ENCODE results near the gene PTPN4. TPM values are rescaled to one million over a fixed set of nuclear protein-coding genes. Genes with fewer than 3 reads are reported as not detected.

Gene PTPN4
- total and polyA plus RNA-seq, 7 donors: 1.8 to 42.9 (median 21.7) TPM

- H3K4me3 ChIP-seq: no peak overlapping the region
- no peaks in the 10 kb centered on the region for H3K9me3 ChIP-seq
- H3K27ac ChIP-seq: no peak overlapping the region
- WGBS, 2 donors: 66 to 69% methylated on average over 7 of the region's 7 CpGs
- intact Hi-C loops (cut with DNase I): loop anchor here (2.0 kb wide), 1 partner anchor 121 kb away; no protein-coding TSS in a partner anchor
- H3K4me1 ChIP-seq: peaks cover 0 to 8% (median 2%) of the 10 kb centered on the region in 4 donors
- no peaks in the 10 kb centered on the region for H3K36me3 ChIP-seq
- DNase-seq: no peak
- TF ChIP-seq CTCF (IDR thresholded peaks at IDR 0.05) (peak in 3 of 4 experiments; percentile 49 to 59 (median 53)), POLR2A (IDR thresholded peaks at IDR 0.05) (no peak)
- no peaks in the 10 kb centered on the region for H3K27me3 ChIP-seq
These were observed 64.1 kb downstream of the PTPN4 start for GRCh38 chr2:119823734-119824334.

- intact Hi-C loops (cut with DNase I): no loop called here
- TF ChIP-seq POLR2AphosphoS5 (IDR thresholded peaks at IDR 0.05) (no peak), CTCF (IDR thresholded peaks at IDR 0.05) (peak in 1 of 4 experiments; percentile 13)
- no peak for DNase-seq
- 71 to 78% methylated on average over 5 of the region's 5 CpGs for WGBS, 2 donors
- H3K27me3 ChIP-seq: no peaks in the 10 kb centered on the region
- H3K4me1 ChIP-seq: peaks cover 0 to 8% (median 2%) of the 10 kb centered on the region in 4 donors
- no peak overlapping the region for H3K4me3 ChIP-seq
- H3K27ac ChIP-seq: no peak overlapping the region
- H3K36me3 ChIP-seq: no peaks in the 10 kb centered on the region
- H3K9me3 ChIP-seq: no peaks in the 10 kb centered on the region
These were observed 66.7 kb downstream of the PTPN4 start for GRCh38 chr2:119826370-119826961.

GRCh38 chr2:119827866-119828507, 68.3 kb downstream of the PTPN4 start:
- Histone ChIP-seq H3K4me1 (peaks cover 0 to 8% (median 2%) of the 10 kb centered on the region in 4 donors), H3K9me3 (no peaks in the 10 kb centered on the region), H3K27ac (no peak overlapping the region), H3K27me3 (no peaks in the 10 kb centered on the region), H3K36me3 (no peaks in the 10 kb centered on the region), H3K4me3 (no peak overlapping the region)
- intact Hi-C loops (cut with DNase I): no loop called here
- TF ChIP-seq POLR2A (IDR thresholded peaks at IDR 0.05): no peak
- TF ChIP-seq POLR2AphosphoS5 (IDR thresholded peaks at IDR 0.05): no peak
- TF ChIP-seq CTCF (IDR thresholded peaks at IDR 0.05): no peak
- TF ChIP-seq EP300 (IDR thresholded peaks at IDR 0.05): no peak
- WGBS, 2 donors: 62 to 79% methylated on average over 5 of the region's 5 CpGs
- no peak for DNase-seq

GRCh38 chr2:119836455-119837142, 76.9 kb downstream of the PTPN4 start:
- H3K27ac ChIP-seq: no peak overlapping the region
- H3K36me3 ChIP-seq: no peaks in the 10 kb centered on the region
- TF ChIP-seq POLR2A (IDR thresholded peaks at IDR 0.05): no peak
- no peak for TF ChIP-seq CTCF (IDR thresholded peaks at IDR 0.05)
- no peak for TF ChIP-seq EP300 (IDR thresholded peaks at IDR 0.05)
- no peak for TF ChIP-seq POLR2AphosphoS5 (IDR thresholded peaks at IDR 0.05)
- 93 to 97% methylated on average over 22 of the region's 22 CpGs for WGBS, 2 donors
- no peaks in the 10 kb centered on the region for H3K27me3 ChIP-seq
- H3K4me3 ChIP-seq: no peak overlapping the region
- H3K4me1 ChIP-seq: peaks cover 0 to 6% (median 3%) of the 10 kb centered on the region in 4 donors
- intact Hi-C loops (cut with DNase I): no loop called here
- no peaks in the 10 kb centered on the region for H3K9me3 ChIP-seq
- no peak for DNase-seq
